Effector memory CD4-positive, alpha-beta T cell (primary cell): ENCODE measurements around the gene FASN.

ENCODE experiments used
- DNase-seq, 3 donors: peaks; one replicate each; pipeline ENCODE4 v3.0.0-alpha.2; 2020
- H3K27ac ChIP-seq: 2 replicates; pipeline ENCODE4 v1.7.0; 2013; ENCODE audit warnings: mild to moderate bottlenecking, low read length, moderate library complexity; ENCODE audit not compliant: insufficient read depth, poor library complexity, severe bottlenecking
- H3K27me3 ChIP-seq: replicated peaks from 2 replicates; pipeline ENCODE4 v1.7.0; 2013; ENCODE audit warnings: mild to moderate bottlenecking, low read length; ENCODE audit not compliant: insufficient read depth, control insufficient read depth, poor library complexity, severe bottlenecking
- H3K36me3 ChIP-seq: 2 replicates; pipeline ENCODE4 v1.7.0; 2013; ENCODE audit warnings: mild to moderate bottlenecking, low read length, moderate library complexity; ENCODE audit not compliant: control insufficient read depth, insufficient read depth
- H3K4me1 ChIP-seq: 2 replicates; pipeline ENCODE4 v1.7.0; 2013; ENCODE audit warnings: low read length, mild to moderate bottlenecking; ENCODE audit not compliant: control insufficient read depth, insufficient read depth, poor library complexity, severe bottlenecking
- H3K4me3 ChIP-seq: 2 replicates; pipeline ENCODE4 v1.7.0; 2013; ENCODE audit warnings: low read length, low read depth, mild to moderate bottlenecking; ENCODE audit not compliant: insufficient read depth, poor library complexity, severe bottlenecking
- H3K9me3 ChIP-seq: 2 replicates; pipeline ENCODE4 v1.7.0; 2013; ENCODE audit warnings: mild to moderate bottlenecking, low read length, moderate library complexity; ENCODE audit not compliant: control insufficient read depth

FASN gene

GRCh38 chr17:82118168-82118814 lies 20.3 kb upstream of the FASN start:
- no peaks in the 10 kb centered on the region for H3K9me3 ChIP-seq
- no peaks in the 10 kb centered on the region for H3K36me3 ChIP-seq
- DNase-seq = no peak
- no peak overlapping the region for H3K27ac ChIP-seq
- peaks cover 5% of the 10 kb centered on the region for H3K4me1 ChIP-seq
- no peak overlapping the region for H3K4me3 ChIP-seq
- H3K27me3 ChIP-seq = no peaks in the 10 kb centered on the region

- Histone ChIP-seq H3K4me1 (peaks cover 4% of the 10 kb centered on the region), H3K9me3 (no peaks in the 10 kb centered on the region), H3K36me3 (no peaks in the 10 kb centered on the region), H3K4me3 (no peak overlapping the region), H3K27me3 (no peaks in the 10 kb centered on the region), H3K27ac (no peak overlapping the region)
- no peak for DNase-seq
These were observed 19.4 kb upstream of the FASN start for GRCh38 chr17:82117139-82118090.

- Histone ChIP-seq H3K27me3 (no peaks in the 10 kb centered on the region), H3K4me3 (no peak overlapping the region), H3K4me1 (no peaks in the 10 kb centered on the region), H3K9me3 (no peaks in the 10 kb centered on the region), H3K27ac (no peak overlapping the region), H3K36me3 (no peaks in the 10 kb centered on the region)
- no peak for DNase-seq
These were observed 18.2 kb upstream of the FASN start for GRCh38 chr17:82116246-82116645.

GRCh38 chr17:82114872-82115271 lies 16.8 kb upstream of the FASN start:
- no peak overlapping the region for H3K27ac ChIP-seq
- no peaks in the 10 kb centered on the region for H3K36me3 ChIP-seq
- H3K27me3 ChIP-seq = no peaks in the 10 kb centered on the region
- no peak for DNase-seq
- no peaks in the 10 kb centered on the region for H3K9me3 ChIP-seq
- H3K4me1 ChIP-seq = no peaks in the 10 kb centered on the region
- H3K4me3 ChIP-seq = no peak overlapping the region

GRCh38 chr17:82114447-82114846 lies 16.4 kb upstream of the FASN start:
- no peak overlapping the region for H3K27ac ChIP-seq
- DNase-seq = no peak
- H3K9me3 ChIP-seq = no peaks in the 10 kb centered on the region

GRCh38 chr17:82113941-82114340 lies 15.9 kb upstream of the FASN start:
- Histone ChIP-seq H3K9me3 (no peaks in the 10 kb centered on the region), H3K4me3 (no peak overlapping the region), H3K4me1 (no peaks in the 10 kb centered on the region), H3K27me3 (no peaks in the 10 kb centered on the region), H3K36me3 (no peaks in the 10 kb centered on the region), H3K27ac (no peak overlapping the region)
- DNase-seq = no peak

More at GRCh38 chr17:82114447-82114846, 16.4 kb upstream of the FASN start:
- no peaks in the 10 kb centered on the region for H3K36me3 ChIP-seq
- no peaks in the 10 kb centered on the region for H3K4me1 ChIP-seq
- no peak overlapping the region for H3K4me3 ChIP-seq
- H3K27me3 ChIP-seq = no peaks in the 10 kb centered on the region

GRCh38 chr17:82113422-82113821 lies 15.4 kb upstream of the FASN start:
- Histone ChIP-seq H3K27me3 (no peaks in the 10 kb centered on the region), H3K9me3 (no peaks in the 10 kb centered on the region), H3K36me3 (no peaks in the 10 kb centered on the region), H3K4me1 (no peaks in the 10 kb centered on the region), H3K27ac (no peak overlapping the region), H3K4me3 (no peak overlapping the region)
- DNase-seq = no peak

GRCh38 chr17:82112914-82113311 lies 14.9 kb upstream of the FASN start:
- no peak overlapping the region for H3K4me3 ChIP-seq
- H3K27me3 ChIP-seq = no peaks in the 10 kb centered on the region
- no peaks in the 10 kb centered on the region for H3K9me3 ChIP-seq
- DNase-seq = no peak
- no peaks in the 10 kb centered on the region for H3K36me3 ChIP-seq
- H3K27ac ChIP-seq = no peak overlapping the region
- H3K4me1 ChIP-seq = no peaks in the 10 kb centered on the region

- H3K4me3 ChIP-seq = no peak overlapping the region
- no peaks in the 10 kb centered on the region for H3K27me3 ChIP-seq
- H3K9me3 ChIP-seq = no peaks in the 10 kb centered on the region
- H3K4me1 ChIP-seq = peaks cover 3% of the 10 kb centered on the region
- H3K27ac ChIP-seq = no peak overlapping the region
- H3K36me3 ChIP-seq = no peaks in the 10 kb centered on the region
- no peak for DNase-seq
These were observed 14.3 kb upstream of the FASN start for GRCh38 chr17:82112181-82112913.
